Hair follicle dermal papilla cell (primary cell): ENCODE data around the gene SLC43A3. TPM values are rescaled to one million over a fixed set of nuclear protein-coding genes. Genes with fewer than 3 reads are reported as not detected.

Experiments used
- small RNA-seq: library from RNA; depleted of rRNA; stranded (forward); fragments of <200 nt; gene quantifications from one replicate; pipeline ENCODE3, GENCODE V24; 2012
- total RNA-seq: library from RNA; depleted of rRNA; stranded (reverse); fragments of >200 nt; gene quantifications from 2 replicates; pipeline ENCODE4 v1.2.3, GENCODE V29; 2012

Gene SLC43A3
- 32.4 and 54.8 TPM in 2 replicates for total RNA-seq

DNA sequence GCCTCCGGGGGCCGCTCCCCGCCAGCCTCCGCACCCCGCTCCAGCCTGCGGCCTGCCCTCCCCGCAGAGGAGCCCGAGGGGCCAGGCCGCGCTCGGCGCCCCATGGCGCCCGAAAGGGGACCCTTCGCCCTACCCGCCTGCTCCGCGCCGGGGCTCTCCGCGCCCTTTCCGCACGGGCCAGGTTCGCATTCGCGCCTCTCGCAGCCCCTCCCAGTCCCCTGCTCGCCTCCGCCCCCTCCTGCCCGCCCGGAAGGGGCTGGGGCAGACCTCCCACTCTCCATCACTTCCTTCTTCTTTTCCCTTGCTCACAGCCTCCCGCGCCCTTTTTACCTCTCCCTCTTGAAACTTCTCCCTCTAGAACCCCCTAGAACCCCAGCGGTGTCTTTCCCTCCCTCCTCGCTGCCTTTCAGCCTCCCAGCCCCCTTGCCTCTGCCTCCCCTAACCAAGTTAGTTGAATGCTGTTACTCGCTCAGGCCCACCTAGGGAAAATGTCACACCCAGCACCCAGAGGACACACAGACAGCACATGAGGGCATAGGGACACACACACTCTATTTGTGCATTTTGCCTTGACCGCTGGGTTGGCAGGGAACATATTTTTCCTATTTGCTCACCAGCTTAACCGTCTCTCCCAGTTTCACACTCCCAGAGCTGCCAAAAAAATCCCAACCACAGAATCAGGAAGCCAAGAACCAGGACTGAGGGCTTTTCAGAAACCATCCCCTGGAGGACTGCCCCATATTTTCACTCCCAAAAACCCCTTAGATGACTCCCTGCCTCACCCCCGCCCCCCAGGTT, at the start of gene SLC43A3:
SLC43A3 (minus strand) TSS at position 193 of the 798 bp plus-strand sequence. CDS start 949 bp downstream, outside the sequence.

GRCh38 chr11:57460022-57460757, 33.3 kb upstream of the SLC43A3 start, which contains the start of gene RTN4RL2:
Gene RTN4RL2 (plus strand): TSS chr11:57460528. CDS start chr11:57460866, 338 bp downstream.

GRCh38 chr11:57390535-57390934, 36.4 kb downstream of the SLC43A3 start, which contains the start of gene PRG2:
Gene PRG2 (minus strand): TSS chr11:57390650. CDS start chr11:57389944, 706 bp downstream.

GRCh38 chr11:57380975-57381374, 45.9 kb downstream of the SLC43A3 start, which contains the start of gene PRG3:
Gene PRG3 (minus strand): TSS chr11:57381150. CDS start chr11:57380708, 442 bp downstream.

Small RNAs within 50 kb of the gene (small RNA-seq; reads per million reads assigned to genes)
- not detected for gene RNA5SP341

Other genes with a start within 250 kb of the SLC43A3 start
- gene LRRC55, start 245.2 kb downstream of the SLC43A3 start, total RNA-seq, result not detected in 2 replicates
- not detected in 2 replicates for gene APLNR, start 189.9 kb downstream of the SLC43A3 start, total RNA-seq
- gene TNKS1BP1, start 102.2 kb downstream of the SLC43A3 start, total RNA-seq, result 189 and 200 TPM in 2 replicates
- gene SSRP1, start 91.2 kb downstream of the SLC43A3 start, total RNA-seq, result 56.8 and 58.1 TPM in 2 replicates
- gene P2RX3, start 88.8 kb downstream of the SLC43A3 start, total RNA-seq, result not detected in 2 replicates
- not detected in 2 replicates for gene PRG3, start 46.0 kb downstream of the SLC43A3 start, total RNA-seq
- gene PRG2, start 36.5 kb downstream of the SLC43A3 start, total RNA-seq, result not detected in 2 replicates
- gene RTN4RL2, start 33.4 kb upstream of the SLC43A3 start, total RNA-seq, result 0.12 and 0.49 TPM in 2 replicates
- 12.9 and 19.1 TPM in 2 replicates for gene SLC43A1, start 88.6 kb upstream of the SLC43A3 start, total RNA-seq
- gene TIMM10, start 103.6 kb upstream of the SLC43A3 start, total RNA-seq, result 10.5 and 12.3 TPM in 2 replicates
- gene SMTNL1, start 110.5 kb upstream of the SLC43A3 start, total RNA-seq, result not detected in 2 replicates
- gene UBE2L6, start 140.6 kb upstream of the SLC43A3 start, total RNA-seq, result 64.8 and 65.7 TPM in 2 replicates
- 22.2 and 24.5 TPM in 2 replicates for gene SERPING1, start 170.6 kb upstream of the SLC43A3 start, total RNA-seq
- gene YPEL4, start 222.8 kb upstream of the SLC43A3 start, total RNA-seq, result 0.73 and 0.97 TPM in 2 replicates
- 13.8 and 17.5 TPM in 2 replicates for gene CLP1, start 230.6 kb upstream of the SLC43A3 start, total RNA-seq
- gene ZDHHC5, start 241.0 kb upstream of the SLC43A3 start, total RNA-seq, result 53.9 and 57.3 TPM in 2 replicates